Esophagus muscularis mucosa (tissue), 4 donors: ENCODE results near the gene BMP2. TPM values are rescaled to one million over a fixed set of nuclear protein-coding genes. Genes with fewer than 3 reads are reported as not detected.

Experiments
- DNase-seq: peaks from one replicate; pipeline ENCODE4 v3.0.0-alpha.2; 2017; ENCODE audit errors: extremely low spot score
- H3K27ac ChIP-seq, 4 donors: fragments of 200-600 bp; sonication (generic); replicated peaks in 1 of 4; 1 replicate in 3 of 4; 2 replicates in 1 of 4; pipeline ENCODE4 v1.5.1; 2016 to 2019; ENCODE audit warnings: mild to moderate bottlenecking in 1 of 4
- H3K27me3 ChIP-seq, 4 donors: fragments of 200-600 bp; sonication (generic); one replicate each; pipeline versions ENCODE4 v1.5.1 to v1.6.0; 2016 to 2019
- H3K36me3 ChIP-seq, 4 donors: fragments of 200-600 bp; sonication (generic); one replicate each; pipeline ENCODE4 v1.5.1; 2016 to 2019
- H3K4me1 ChIP-seq, 4 donors: fragments of 200-600 bp; sonication (generic); one replicate each; pipeline ENCODE4 v1.5.1; 2016 to 2019
- H3K4me3 ChIP-seq, 4 donors: fragments of 200-600 bp; sonication (generic); 1 replicate in 2 of 4; 2 replicates in 2 of 4; pipeline ENCODE4 v1.5.1; 2016 to 2019; ENCODE audit warnings: mild to moderate bottlenecking in 4 of 4, moderate library complexity in 1 of 4
- H3K9me3 ChIP-seq, 4 donors: fragments of 200-600 bp; sonication (generic); 1 replicate in 3 of 4; 2 replicates in 1 of 4; pipeline ENCODE4 v1.5.1; 2016 to 2019
- CTCF ChIP-seq, 3 experiments: fragments of 200-600 bp in 2 of 3; fragments of 450-650 bp in 1 of 3; sonication (generic) in 2 of 3; IDR thresholded peaks; one replicate each; pipeline ENCODE4 v1.5.1; 2017 to 2019; ENCODE audit warnings: antibody characterized with exemption in 3 of 3, mild to moderate bottlenecking in 2 of 3, moderate library complexity in 1 of 3
- EP300 ChIP-seq: sonication (generic); formaldehyde crosslinking; IDR thresholded peaks from one replicate; pipeline ENCODE4 v1.6.1; 2017; ENCODE audit warnings: antibody characterized with exemption
- POLR2A ChIP-seq: fragments of 450-650 bp; IDR thresholded peaks from one replicate; pipeline ENCODE4 v1.6.1; 2017; ENCODE audit warnings: antibody characterized with exemption, moderate library complexity, mild to moderate bottlenecking, low read depth
- POLR2AphosphoS5 ChIP-seq, 2 donors: sonication (generic); formaldehyde crosslinking; IDR thresholded peaks; one replicate each; pipeline ENCODE4 v1.6.1; 2017; ENCODE audit warnings: antibody characterized with exemption in 2 of 2
- WGBS: methylation state at CpG from one replicate; pipeline ENCODE4 v1.1.5; 2018; 5-methylcytosine and 5-hydroxymethylcytosine counted together
- intact Hi-C: fragments of 100-400 bp; cut with DNase I; formaldehyde crosslinking; loops from one replicate; pipeline ENCODE4 v1.15.1; 2023
- total RNA-seq, 4 donors: library from RNA; depleted of rRNA; stranded (reverse); fragments of >200 nt; gene quantifications; one replicate each; pipeline versions ENCODE4 v1.1.0 to v1.2.1, GENCODE V29; 2016

BMP2 gene
- total RNA-seq, 4 donors from 2014 or later, result 5.8 to 8.6 (median 7.2) TPM

- no peak overlapping the region for H3K4me3 ChIP-seq
- WGBS, result 6% methylated on average over 1 of the region's 1 CpG
- H3K36me3 ChIP-seq, result no peaks in the 10 kb centered on the region
- H3K27me3 ChIP-seq, result no peaks in the 10 kb centered on the region
- intact Hi-C loops, result loop anchor here (5.0 kb wide), 1 partner anchor 1028 kb away; no protein-coding TSS in a partner anchor
- TF ChIP-seq EP300 (no peak), POLR2A (no peak), POLR2AphosphoS5 (IDR thresholded peaks at IDR 0.05) (no peak), CTCF (IDR thresholded peaks at IDR 0.05) (peak; percentile 34 to 66 (median 59))
- no peak for DNase-seq
- H3K9me3 ChIP-seq, result no peaks in the 10 kb centered on the region
- H3K4me1 ChIP-seq, result no peaks in the 10 kb centered on the region
- H3K27ac ChIP-seq, result no peak overlapping the region
Measured at GRCh38 chr20:6828794-6829423, 61.4 kb downstream of the BMP2 start.

- Histone ChIP-seq H3K27ac (no peak overlapping the region), H3K4me1 (no peaks in the 10 kb centered on the region), H3K9me3 (no peaks in the 10 kb centered on the region), H3K27me3 (no peaks in the 10 kb centered on the region), H3K4me3 (no peak overlapping the region), H3K36me3 (no peaks in the 10 kb centered on the region)
- intact Hi-C loops, result loop anchor here (5.0 kb wide), 1 partner anchor 1028 kb away; no protein-coding TSS in a partner anchor
- no peak for DNase-seq
- WGBS, result 82% methylated on average over 1 of the region's 1 CpG
- TF ChIP-seq EP300 (no peak), POLR2AphosphoS5 (IDR thresholded peaks at IDR 0.05) (no peak), POLR2A (no peak), CTCF (IDR thresholded peaks at IDR 0.05) (no peak)
Measured at GRCh38 chr20:6829510-6830116, 62.1 kb downstream of the BMP2 start.
